Trophoblast cell (in vitro differentiated cells and primary cell): ENCODE results near the gene ZNF559. TPM values are rescaled to one million over a fixed set of nuclear protein-coding genes. Genes with fewer than 3 reads are reported as not detected.
"Not testable (repeated sequence)": the region's sequence is repeated elsewhere in the genome, so short reads cannot be mapped to it uniquely, and the experiment has no call there.

ENCODE experiments used
- DNase-seq, 2 donors: peaks; one replicate each; pipeline ENCODE4 v3.0.0-alpha.2; 2016
- H2AFZ ChIP-seq: 2 replicates; pipeline ENCODE4 v1.6.1; 2013; ENCODE audit warnings: low read length, moderate library complexity, mild to moderate bottlenecking; ENCODE audit not compliant: insufficient read depth, poor library complexity
- H2AK5ac ChIP-seq: 2 replicates; pipeline ENCODE4 v1.6.1; 2013; ENCODE audit warnings: mild to moderate bottlenecking, low read length
- H2BK120ac ChIP-seq: 2 replicates; pipeline ENCODE4 v1.6.1; 2013; ENCODE audit warnings: low read length, mild to moderate bottlenecking, moderate library complexity; ENCODE audit not compliant: insufficient read depth, poor library complexity
- H2BK12ac ChIP-seq: 2 replicates; pipeline ENCODE4 v1.6.1; 2013; ENCODE audit warnings: mild to moderate bottlenecking, low read length, moderate library complexity
- H2BK5ac ChIP-seq: 2 replicates; pipeline ENCODE4 v1.6.1; 2013; ENCODE audit warnings: low read length, low read depth, moderate library complexity, mild to moderate bottlenecking; ENCODE audit not compliant: poor library complexity
- H3K14ac ChIP-seq: 2 replicates; pipeline ENCODE4 v1.6.1; 2013; ENCODE audit warnings: mild to moderate bottlenecking, low read length
- H3K18ac ChIP-seq: 2 replicates; pipeline ENCODE4 v1.6.1; 2013; ENCODE audit warnings: mild to moderate bottlenecking, low read length
- H3K23ac ChIP-seq: 2 replicates; pipeline ENCODE4 v1.6.1; 2013; ENCODE audit warnings: low read length
- H3K27ac ChIP-seq: 2 replicates; pipeline ENCODE4 v1.5.1; 2013; ENCODE audit warnings: low read depth, mild to moderate bottlenecking, inconsistent platforms, low read length, moderate library complexity
- H3K27me3 ChIP-seq: 2 replicates; pipeline ENCODE4 v1.6.1; 2013; ENCODE audit warnings: inconsistent platforms, mild to moderate bottlenecking, low read length, moderate library complexity; ENCODE audit not compliant: insufficient read depth
- H3K36me3 ChIP-seq, 2 experiments: 1 replicate in 1 of 2; 2 replicates in 1 of 2; pipeline ENCODE4 v1.6.1; 2013; ENCODE audit warnings: low read length in 2 of 2, mild to moderate bottlenecking in 2 of 2, moderate library complexity in 1 of 2; ENCODE audit not compliant: insufficient read depth in 2 of 2, control insufficient read depth in 1 of 2
- H3K4ac ChIP-seq: 2 replicates; pipeline ENCODE4 v1.6.1; 2013; ENCODE audit warnings: low read depth, mild to moderate bottlenecking, low read length, moderate library complexity
- H3K4me1 ChIP-seq, 2 experiments: 1 replicate in 1 of 2; 2 replicates in 1 of 2; pipeline ENCODE4 v1.6.1; 2013; ENCODE audit warnings: low read length in 2 of 2, mild to moderate bottlenecking in 2 of 2, moderate library complexity in 1 of 2; ENCODE audit not compliant: insufficient read depth in 2 of 2, control insufficient read depth in 1 of 2
- H3K4me2 ChIP-seq: 2 replicates; pipeline ENCODE4 v1.6.1; 2013; ENCODE audit warnings: inconsistent platforms, mild to moderate bottlenecking, low read length, moderate library complexity
- H3K4me3 ChIP-seq: 2 replicates; pipeline ENCODE4 v1.5.1; 2013; ENCODE audit warnings: mild to moderate bottlenecking, low read depth, low read length, inconsistent platforms
- H3K79me1 ChIP-seq: one replicate; pipeline ENCODE4 v1.6.1; 2013; ENCODE audit warnings: low read length
- H3K79me2 ChIP-seq: 2 replicates; pipeline ENCODE4 v1.6.1; 2013; ENCODE audit warnings: low read length, mild to moderate bottlenecking; ENCODE audit not compliant: control insufficient read depth, insufficient read depth, poor library complexity
- H3K9ac ChIP-seq: 2 replicates; pipeline ENCODE4 v1.6.1; 2013; ENCODE audit warnings: mild to moderate bottlenecking, low read length
- H3K9me3 ChIP-seq: 2 replicates; pipeline ENCODE4 v1.6.1; 2013; ENCODE audit warnings: low read depth, mild to moderate bottlenecking, control low read depth, inconsistent platforms, low read length; ENCODE audit not compliant: insufficient read depth
- H4K12ac ChIP-seq: 2 replicates; pipeline ENCODE4 v1.6.1; 2013; ENCODE audit warnings: low read depth, mild to moderate bottlenecking, low read length, moderate library complexity
- H4K8ac ChIP-seq: 2 replicates; pipeline ENCODE4 v1.6.1; 2013; ENCODE audit warnings: low read depth, mild to moderate bottlenecking, low read length, moderate library complexity
- H4K91ac ChIP-seq: one replicate; pipeline ENCODE4 v1.6.1; 2013; ENCODE audit warnings: low read depth, mild to moderate bottlenecking, low read length, moderate library complexity
- WGBS: extraction: QIAGEN DNeasy Blood & Tissue Kit; methylation state at CpG from one replicate; pipeline ENCODE4 v1.1.7; 2013; ENCODE audit warnings: missing lambda C conversion rate; ENCODE audit not compliant: insufficient read length, insufficient coverage; ENCODE audit errors: extremely low coverage; 5-methylcytosine and 5-hydroxymethylcytosine counted together
- polyA plus RNA-seq: library from polyadenylated mRNA; stranded (reverse); fragments of 200-250 nt; gene quantifications from 2 replicates; pipeline ENCODE4 v1.2.3, GENCODE V29; 2013

Gene ZNF559
- polyA plus RNA-seq = 6.3 and 6.7 TPM in 2 replicates

DNA sequence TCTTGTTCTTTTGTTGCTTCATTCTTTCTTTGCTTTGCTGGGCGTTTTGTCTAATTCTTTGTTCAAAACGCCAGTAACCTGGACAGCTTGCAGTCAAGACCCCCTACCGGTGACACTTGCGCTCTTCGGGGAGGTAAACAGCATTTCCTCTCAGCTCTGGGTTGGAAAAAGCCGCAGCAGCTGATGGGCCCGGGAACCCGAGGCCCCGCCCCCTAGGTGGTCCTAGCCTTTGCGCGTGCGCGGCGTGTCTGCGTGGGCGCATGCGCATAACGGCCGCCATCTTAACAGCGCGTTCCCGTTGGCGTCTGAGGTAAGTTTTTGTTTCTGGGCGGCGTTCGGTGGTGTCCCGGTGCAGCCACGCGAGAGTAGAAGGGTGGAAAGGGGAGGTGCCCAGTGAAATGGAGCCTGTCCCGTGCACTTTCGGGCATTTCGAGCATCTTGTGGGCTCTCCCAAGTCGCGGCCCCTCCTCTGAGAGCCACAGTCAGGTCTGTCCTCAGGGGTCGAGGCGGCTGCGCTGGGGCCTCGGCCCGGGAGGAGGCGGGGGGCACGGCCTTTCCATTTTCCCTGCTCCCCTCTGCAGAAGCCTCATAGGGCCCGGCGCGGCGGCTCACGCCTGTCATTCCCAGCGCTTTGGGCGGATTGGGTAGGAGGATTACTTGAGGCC is at the start of gene ZNF559:
Gene ZNF559 (plus strand): TSS at position 261 of the 665 bp plus-strand sequence. CDS start 14,371 bp downstream, outside the sequence.
- H3K4me3 ChIP-seq = peak within 1 kb of the TSS; percentile 79
- peak within 1 kb of the TSS; percentile 79 for H2AFZ ChIP-seq
- peaks cover 11% of the 10 kb centered on the region for H3K9me3 ChIP-seq
- H3K9ac ChIP-seq = peak within 1 kb of the TSS; percentile 83
- H3K4me2 ChIP-seq = peak within 1 kb of the TSS; percentile 84
- no peak within 1 kb of the TSS for H2BK12ac ChIP-seq
- peak within 1 kb of the TSS; percentile 23 for H2BK5ac ChIP-seq
- peaks cover 5% of the 10 kb centered on the region for H3K79me1 ChIP-seq
- peaks cover 2% of the 10 kb centered on the region for H3K79me2 ChIP-seq
- no CpG with 5 or more reads among the region's 48 CpGs for WGBS
- peak within 1 kb of the TSS; percentile 36 for H2BK120ac ChIP-seq
- H3K36me3 ChIP-seq = peaks cover 4 to 8% of the 10 kb centered on the region in 2 experiments
- peak within 1 kb of the TSS; percentile 54 for H3K27ac ChIP-seq
- H3K4ac ChIP-seq = peak within 1 kb of the TSS; percentile 39
- H4K91ac ChIP-seq = peak within 1 kb of the TSS; percentile 53
- peak within 1 kb of the TSS; percentile 74 for H3K18ac ChIP-seq
- H3K14ac ChIP-seq = peak within 1 kb of the TSS; percentile 46
- peak within 1 kb of the TSS; percentile 87 for H4K12ac ChIP-seq
- no peak within 1 kb of the TSS for H2AK5ac ChIP-seq
- peak; percentile 96 to 99 for DNase-seq
- peaks cover 0 to 4% of the 10 kb centered on the region in 2 experiments for H3K4me1 ChIP-seq
- H3K27me3 ChIP-seq = no peaks in the 10 kb centered on the region
- peak within 1 kb of the TSS; percentile 89 for H4K8ac ChIP-seq
- no peak within 1 kb of the TSS for H3K23ac ChIP-seq

DNA sequence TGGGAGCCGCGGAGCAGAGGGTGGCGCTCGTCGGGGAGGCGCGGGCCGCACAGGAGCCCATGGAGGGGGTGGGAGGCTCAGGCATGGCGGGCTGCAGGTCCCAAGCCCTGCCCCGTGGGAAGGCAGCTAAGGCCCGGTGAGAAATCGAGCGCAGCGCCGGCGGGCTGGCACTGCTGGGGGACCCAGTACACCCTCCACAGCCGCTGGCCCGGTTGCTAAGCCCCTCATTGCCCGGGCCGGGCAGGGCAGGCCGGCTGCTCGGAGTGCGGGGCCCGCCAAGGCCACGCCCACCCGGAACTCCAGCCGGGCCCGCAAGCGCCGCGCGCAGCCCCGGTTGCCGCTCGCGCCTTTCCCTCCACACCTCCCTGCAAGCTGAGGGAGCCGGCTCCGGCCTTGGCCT is 40.5 kb upstream of the ZNF559 start:
- not testable (repeated sequence) for H2AFZ ChIP-seq, H3K14ac ChIP-seq, H4K91ac ChIP-seq, H3K4me3 ChIP-seq, H3K79me1 ChIP-seq, H3K79me2 ChIP-seq, DNase-seq, H3K4me2 ChIP-seq, H3K36me3 ChIP-seq, H2BK5ac ChIP-seq, H2AK5ac ChIP-seq, H4K12ac ChIP-seq, H4K8ac ChIP-seq, H3K23ac ChIP-seq, H3K4me1 ChIP-seq, H3K27me3 ChIP-seq, H3K27ac ChIP-seq, H2BK12ac ChIP-seq, H3K9ac ChIP-seq, H2BK120ac ChIP-seq, H3K18ac ChIP-seq, H3K4ac ChIP-seq
- peaks cover 24% of the 10 kb centered on the region for H3K9me3 ChIP-seq
- WGBS = no CpG with 5 or more reads among the region's 38 CpGs

DNA sequence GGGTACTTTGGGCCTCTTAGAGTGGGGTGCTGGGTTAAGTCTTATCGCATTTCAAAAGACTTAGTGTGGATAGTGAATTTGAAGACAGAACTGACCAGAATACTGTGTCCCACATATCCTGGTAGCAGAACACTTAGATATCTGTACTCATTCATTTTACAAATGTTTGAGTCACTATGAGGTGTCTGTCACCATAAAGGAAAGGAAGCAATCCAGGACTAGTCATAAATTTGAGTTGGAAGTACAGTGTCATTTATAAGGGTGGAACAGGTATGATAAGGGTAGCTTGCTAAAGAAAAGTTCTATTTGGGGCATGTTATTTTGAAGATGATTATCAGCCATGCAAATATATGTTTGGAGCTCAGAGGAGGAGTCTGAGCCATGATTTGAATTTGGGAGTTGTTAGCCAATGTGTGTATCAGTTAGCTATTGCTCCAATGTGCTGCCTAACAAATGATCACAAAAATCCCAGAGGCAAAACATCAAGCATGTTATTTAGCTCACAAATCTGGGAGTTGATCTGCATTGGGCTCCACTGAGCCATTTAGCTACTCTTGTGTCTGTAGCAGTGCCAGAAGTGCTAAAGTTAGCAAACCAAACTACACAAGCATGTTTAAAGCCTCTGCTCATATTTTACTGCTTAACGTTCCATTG is 34.6 kb upstream of the ZNF559 start:
- no peaks in the 10 kb centered on the region for H3K4me1 ChIP-seq
- peaks cover 8% of the 10 kb centered on the region for H3K9me3 ChIP-seq
- WGBS = no CpG with 5 or more reads among the region's 2 CpGs
- H3K79me2 ChIP-seq = no peaks in the 10 kb centered on the region
- H3K14ac ChIP-seq = no peak overlapping the region
- no peak overlapping the region for H3K4me3 ChIP-seq
- no peak overlapping the region for H3K18ac ChIP-seq
- H2BK120ac ChIP-seq = no peak overlapping the region
- no peak overlapping the region for H2BK12ac ChIP-seq
- H4K12ac ChIP-seq = no peak overlapping the region
- H3K4ac ChIP-seq = no peak overlapping the region
- H3K27ac ChIP-seq = no peak overlapping the region
- H4K91ac ChIP-seq = no peak overlapping the region
- H2AFZ ChIP-seq = no peak overlapping the region
- no peaks in the 10 kb centered on the region for H3K79me1 ChIP-seq
- no peak overlapping the region for H4K8ac ChIP-seq
- H3K4me2 ChIP-seq = no peak overlapping the region
- H2AK5ac ChIP-seq = no peak overlapping the region
- H2BK5ac ChIP-seq = no peak overlapping the region
- peaks cover 0 to 2% of the 10 kb centered on the region in 2 experiments for H3K36me3 ChIP-seq
- no peak overlapping the region for H3K9ac ChIP-seq
- DNase-seq = no peak
- H3K27me3 ChIP-seq = no peaks in the 10 kb centered on the region
- no peak overlapping the region for H3K23ac ChIP-seq

DNA sequence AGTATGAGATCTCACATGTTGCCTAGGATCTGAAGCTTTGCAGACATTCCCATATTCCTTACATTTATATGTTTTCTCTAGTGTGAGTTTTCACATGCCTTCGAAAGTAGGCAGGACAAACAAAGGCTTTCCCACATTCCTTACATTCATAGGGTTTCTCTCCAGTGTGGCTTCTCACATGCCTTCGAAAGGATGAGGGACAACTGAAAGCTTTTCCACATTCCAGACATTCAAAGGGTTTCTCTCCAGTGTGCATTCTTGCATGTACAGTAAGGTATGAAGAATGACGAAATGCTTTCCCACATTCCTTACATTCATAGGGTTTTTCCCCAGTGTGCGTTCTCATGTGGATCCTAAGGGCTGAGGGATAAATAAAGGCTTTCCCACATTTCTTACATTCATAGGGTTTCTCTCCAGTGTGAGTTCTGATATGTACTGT is 28.5 kb upstream of the ZNF559 start:
- Histone ChIP-seq H3K36me3 (peaks cover 5 to 14% of the 10 kb centered on the region in 2 experiments), H3K4ac (no peak overlapping the region), H3K18ac (no peak overlapping the region), H3K9ac (no peak overlapping the region), H3K79me2 (no peaks in the 10 kb centered on the region), H3K27ac (no peak overlapping the region), H3K9me3 (peaks cover 9% of the 10 kb centered on the region), H2AFZ (no peak overlapping the region), H3K14ac (no peak overlapping the region), H4K91ac (no peak overlapping the region), H3K79me1 (no peaks in the 10 kb centered on the region), H4K8ac (no peak overlapping the region), H3K4me3 (no peak overlapping the region), H3K27me3 (no peaks in the 10 kb centered on the region), H2BK12ac (no peak overlapping the region), H2BK120ac (no peak overlapping the region), H3K4me2 (no peak overlapping the region), H2AK5ac (no peak overlapping the region), H3K4me1 (no peaks in the 10 kb centered on the region), H2BK5ac (no peak overlapping the region), H3K23ac (no peak overlapping the region), H4K12ac (no peak overlapping the region)
- no CpG with 5 or more reads among the region's 4 CpGs for WGBS
- no peak for DNase-seq
